Stimulated activated memory B cell treated with anti-CD40 and anti-IgM and Interleukin-4, amounts not matched to agents 10 μg/mL and 1 μg/mL and 100 μg/mL, for 72 hours (primary cell): ENCODE results near the gene EXOC4.

Experiments used
- ATAC-seq: fragments of 150-1000 bp; cut with Tn5 transposase; 2 replicates; pipeline ENCODE4 v1.10.0; 2021
- H3K27ac Mint-ChIP-seq: one replicate; pipeline ENCODE4 v1.8.0; 2022; ENCODE audit warnings: mild to moderate bottlenecking, mixed read lengths
- H3K27me3 Mint-ChIP-seq: one replicate; pipeline ENCODE4 v1.8.0; 2022; ENCODE audit warnings: mixed read lengths
- H3K36me3 Mint-ChIP-seq: one replicate; pipeline ENCODE4 v1.8.0; 2022; ENCODE audit warnings: mixed read lengths
- H3K4me1 Mint-ChIP-seq: one replicate; pipeline ENCODE4 v1.8.0; 2022; ENCODE audit warnings: mixed read lengths
- H3K4me3 Mint-ChIP-seq: one replicate; pipeline ENCODE4 v1.8.0; 2022; ENCODE audit warnings: mild to moderate bottlenecking, moderate library complexity, mixed read lengths
- H3K9me3 Mint-ChIP-seq: one replicate; pipeline ENCODE4 v1.8.0; 2022; ENCODE audit warnings: mixed read lengths

The EXOC4 gene

GRCh38 chr7:133547981-133548380 is 295.1 kb downstream of the EXOC4 start:
- Mint-ChIP-seq H3K27ac (no peak overlapping the region), H3K27me3 (no peaks in the 10 kb centered on the region), H3K4me1 (peaks cover 4% of the 10 kb centered on the region), H3K9me3 (no peaks in the 10 kb centered on the region), H3K36me3 (peaks cover 8% of the 10 kb centered on the region), H3K4me3 (no peak overlapping the region)
- no peak for ATAC-seq

GRCh38 chr7:133549633-133550032 is 296.8 kb downstream of the EXOC4 start:
- Mint-ChIP-seq H3K27me3 (no peaks in the 10 kb centered on the region), H3K4me1 (peaks cover 4% of the 10 kb centered on the region), H3K4me3 (no peak overlapping the region), H3K27ac (no peak overlapping the region), H3K36me3 (peaks cover 8% of the 10 kb centered on the region), H3K9me3 (no peaks in the 10 kb centered on the region)
- no peak for ATAC-seq

- H3K9me3 Mint-ChIP-seq: no peaks in the 10 kb centered on the region
- peaks cover 4% of the 10 kb centered on the region for H3K4me1 Mint-ChIP-seq
- no peak for ATAC-seq
- no peak overlapping the region for H3K27ac Mint-ChIP-seq
- no peaks in the 10 kb centered on the region for H3K27me3 Mint-ChIP-seq
- H3K4me3 Mint-ChIP-seq: no peak overlapping the region
- H3K36me3 Mint-ChIP-seq: peaks cover 8% of the 10 kb centered on the region
Measured at GRCh38 chr7:133550145-133550544, 297.3 kb downstream of the EXOC4 start.

- Mint-ChIP-seq H3K4me3 (no peak overlapping the region), H3K27ac (no peak overlapping the region), H3K27me3 (no peaks in the 10 kb centered on the region), H3K9me3 (no peaks in the 10 kb centered on the region), H3K36me3 (peaks cover 8% of the 10 kb centered on the region), H3K4me1 (peaks cover 4% of the 10 kb centered on the region)
- ATAC-seq: no peak
Measured at GRCh38 chr7:133550811-133551210, 297.9 kb downstream of the EXOC4 start.

- Mint-ChIP-seq H3K36me3 (peaks cover 8% of the 10 kb centered on the region), H3K27me3 (no peaks in the 10 kb centered on the region), H3K27ac (no peak overlapping the region), H3K4me1 (peaks cover 4% of the 10 kb centered on the region), H3K9me3 (no peaks in the 10 kb centered on the region), H3K4me3 (no peak overlapping the region)
- ATAC-seq: no peak
Measured at GRCh38 chr7:133551466-133551865, 298.6 kb downstream of the EXOC4 start.

DNA sequence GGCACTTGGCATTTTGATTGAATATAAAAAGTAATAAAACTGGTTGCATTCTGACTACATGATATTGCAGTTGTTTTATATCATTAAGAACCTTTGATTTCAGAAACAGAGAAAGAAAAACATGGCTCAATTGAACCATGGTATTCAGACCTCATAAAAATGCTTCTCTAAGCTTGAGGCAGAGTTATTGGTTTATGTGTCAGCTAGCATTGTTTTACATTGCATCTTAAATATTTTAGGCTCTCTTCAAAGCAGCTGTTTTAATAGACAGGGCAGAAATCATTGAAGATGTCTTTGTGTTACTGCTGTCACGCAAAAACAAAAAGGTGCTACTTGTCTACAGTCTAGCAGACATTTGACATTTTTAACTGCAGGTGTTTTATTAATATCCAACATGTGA is 299.2 kb downstream of the EXOC4 start:
- Mint-ChIP-seq H3K4me1 (peaks cover 4% of the 10 kb centered on the region), H3K36me3 (peaks cover 8% of the 10 kb centered on the region), H3K27me3 (no peaks in the 10 kb centered on the region), H3K4me3 (no peak overlapping the region), H3K9me3 (no peaks in the 10 kb centered on the region), H3K27ac (no peak overlapping the region)
- ATAC-seq: no peak

GRCh38 chr7:133554330-133554729 is 301.5 kb downstream of the EXOC4 start:
- H3K9me3 Mint-ChIP-seq: no peaks in the 10 kb centered on the region
- ATAC-seq: no peak

DNA sequence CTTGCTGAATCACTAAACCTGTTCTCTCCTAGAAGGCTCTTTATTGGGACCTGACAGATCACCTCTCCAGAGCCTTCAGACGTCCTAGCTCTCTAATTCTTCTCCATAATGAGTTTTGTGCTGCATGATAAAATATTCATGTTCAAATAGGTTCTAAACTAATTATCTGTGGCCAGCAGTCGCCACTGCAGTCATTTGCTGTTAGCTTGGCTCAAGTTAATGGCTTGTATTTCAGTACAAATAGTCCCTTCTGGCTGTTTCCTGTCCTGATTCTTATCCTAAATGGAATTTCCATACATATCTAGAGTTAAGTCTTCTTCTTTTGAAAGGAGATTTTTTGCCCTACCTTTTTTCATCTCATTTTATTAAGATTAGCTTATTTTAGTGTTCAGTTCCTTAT is 303.2 kb downstream of the EXOC4 start:
- Mint-ChIP-seq H3K27ac (no peak overlapping the region), H3K36me3 (peaks cover 5% of the 10 kb centered on the region), H3K4me1 (peaks cover 4% of the 10 kb centered on the region), H3K27me3 (no peaks in the 10 kb centered on the region), H3K9me3 (no peaks in the 10 kb centered on the region), H3K4me3 (no peak overlapping the region)
- ATAC-seq: no peak

More at GRCh38 chr7:133554330-133554729, 301.5 kb downstream of the EXOC4 start:
- Mint-ChIP-seq H3K4me1 (peaks cover 4% of the 10 kb centered on the region), H3K36me3 (no peaks in the 10 kb centered on the region), H3K27me3 (no peaks in the 10 kb centered on the region), H3K27ac (no peak overlapping the region), H3K4me3 (no peak overlapping the region)

DNA sequence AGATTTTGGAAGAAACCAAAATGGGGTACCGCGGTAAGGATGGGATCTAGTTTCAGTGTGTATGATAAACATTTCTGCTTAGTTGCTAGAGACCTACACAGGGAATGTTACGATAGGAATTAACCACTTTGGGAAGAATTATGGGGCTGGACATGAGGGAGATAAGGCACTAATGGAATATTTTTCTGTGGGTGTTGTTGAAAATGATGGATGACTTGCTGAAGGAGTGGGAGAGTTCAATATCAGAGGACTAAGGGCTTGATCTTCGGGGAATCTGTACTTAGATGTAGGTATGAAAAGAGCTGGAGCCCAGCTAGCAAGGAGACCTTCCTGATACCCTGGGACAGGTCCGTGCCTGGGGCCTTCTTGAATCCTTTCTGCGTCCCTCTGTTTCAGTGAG is 303.7 kb downstream of the EXOC4 start:
- peaks cover 1% of the 10 kb centered on the region for H3K4me1 Mint-ChIP-seq
- ATAC-seq: no peak
- no peak overlapping the region for H3K4me3 Mint-ChIP-seq
- no peaks in the 10 kb centered on the region for H3K27me3 Mint-ChIP-seq
- H3K36me3 Mint-ChIP-seq: peaks cover 8% of the 10 kb centered on the region
- no peak overlapping the region for H3K27ac Mint-ChIP-seq
- H3K9me3 Mint-ChIP-seq: no peaks in the 10 kb centered on the region

DNA sequence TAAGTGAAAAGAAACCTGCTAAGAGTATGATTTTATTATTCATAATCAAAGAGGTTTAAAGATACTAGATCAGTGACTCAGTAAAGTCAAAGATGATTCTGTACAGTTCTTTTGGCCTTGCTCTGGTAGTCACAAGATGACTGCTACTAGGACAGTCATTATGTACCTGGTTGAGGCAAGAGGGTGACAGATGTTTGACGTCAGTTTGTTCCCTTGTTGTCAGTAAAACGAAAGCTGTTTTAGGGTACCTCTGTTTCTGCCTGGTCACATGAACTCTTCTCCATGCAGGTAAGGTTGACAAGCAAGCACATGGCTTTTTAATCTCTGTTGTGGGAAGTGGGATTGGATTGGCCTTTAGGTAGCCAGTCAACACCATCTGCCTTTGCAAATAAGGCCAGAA is 308.0 kb downstream of the EXOC4 start:
- no peak for ATAC-seq
- Mint-ChIP-seq H3K27ac (no peak overlapping the region), H3K4me3 (no peak overlapping the region), H3K36me3 (peaks cover 33% of the 10 kb centered on the region), H3K4me1 (no peaks in the 10 kb centered on the region), H3K9me3 (no peaks in the 10 kb centered on the region), H3K27me3 (no peaks in the 10 kb centered on the region)

GRCh38 chr7:133561396-133561795 is 308.5 kb downstream of the EXOC4 start:
- no peak overlapping the region for H3K27ac Mint-ChIP-seq
- H3K36me3 Mint-ChIP-seq: peaks cover 33% of the 10 kb centered on the region
- no peak for ATAC-seq

GRCh38 chr7:133562621-133563020 is 309.7 kb downstream of the EXOC4 start:
- Mint-ChIP-seq H3K4me1 (no peaks in the 10 kb centered on the region), H3K36me3 (peaks cover 33% of the 10 kb centered on the region), H3K9me3 (no peaks in the 10 kb centered on the region), H3K27me3 (no peaks in the 10 kb centered on the region), H3K4me3 (no peak overlapping the region), H3K27ac (no peak overlapping the region)
- ATAC-seq: no peak

More at GRCh38 chr7:133561396-133561795, 308.5 kb downstream of the EXOC4 start:
- no peaks in the 10 kb centered on the region for H3K4me1 Mint-ChIP-seq
- no peaks in the 10 kb centered on the region for H3K9me3 Mint-ChIP-seq
- H3K27me3 Mint-ChIP-seq: no peaks in the 10 kb centered on the region
- H3K4me3 Mint-ChIP-seq: no peak overlapping the region

DNA sequence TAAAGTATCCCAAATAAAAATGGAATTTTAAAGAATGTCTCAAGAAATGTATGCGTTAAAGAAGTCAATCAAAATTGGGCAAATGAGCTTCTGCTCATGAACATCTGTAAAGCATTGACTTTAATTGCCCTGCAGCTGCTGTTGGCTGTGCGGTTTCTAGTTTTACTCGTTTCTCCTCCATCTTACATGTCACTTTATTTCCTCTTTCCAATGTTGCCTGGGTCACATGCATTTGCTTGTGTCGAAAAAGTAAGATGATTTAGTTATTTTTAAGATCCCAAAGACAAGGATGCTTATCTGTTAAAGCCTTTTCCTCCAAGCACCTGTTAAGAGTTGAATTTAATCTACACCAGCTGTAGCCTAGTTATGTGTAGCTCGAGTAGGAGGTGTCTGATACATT is 310.4 kb downstream of the EXOC4 start:
- no peak overlapping the region for H3K4me3 Mint-ChIP-seq
- no peaks in the 10 kb centered on the region for H3K9me3 Mint-ChIP-seq
- H3K36me3 Mint-ChIP-seq: peaks cover 33% of the 10 kb centered on the region
- H3K27ac Mint-ChIP-seq: no peak overlapping the region
- ATAC-seq: no peak
- H3K27me3 Mint-ChIP-seq: no peaks in the 10 kb centered on the region
- H3K4me1 Mint-ChIP-seq: no peaks in the 10 kb centered on the region

- Mint-ChIP-seq H3K27me3 (no peaks in the 10 kb centered on the region), H3K36me3 (peaks cover 31% of the 10 kb centered on the region), H3K27ac (no peak overlapping the region), H3K9me3 (no peaks in the 10 kb centered on the region), H3K4me1 (no peaks in the 10 kb centered on the region), H3K4me3 (no peak overlapping the region)
- no peak for ATAC-seq
Measured at GRCh38 chr7:133564484-133564883, 311.6 kb downstream of the EXOC4 start.

DNA sequence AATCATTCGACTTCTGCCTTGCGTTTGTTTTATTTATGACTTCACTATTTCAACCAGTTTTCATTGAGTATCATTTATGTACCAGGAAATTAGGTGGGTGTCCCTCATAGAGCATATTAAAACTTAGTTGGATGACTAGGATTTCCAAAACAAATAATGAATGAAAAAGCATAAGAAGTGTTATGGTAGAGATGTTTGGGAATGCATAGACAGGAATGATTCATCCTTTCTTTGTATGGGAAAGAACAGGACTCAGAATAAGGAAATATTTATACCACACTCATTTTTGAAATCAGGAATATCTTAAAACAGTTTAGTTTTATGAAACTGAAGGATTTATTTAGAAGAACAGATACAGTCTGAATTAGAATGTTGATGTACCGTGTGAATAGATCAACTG is 315.7 kb downstream of the EXOC4 start:
- Mint-ChIP-seq H3K4me3 (no peak overlapping the region), H3K9me3 (no peaks in the 10 kb centered on the region), H3K36me3 (peaks cover 13% of the 10 kb centered on the region), H3K27ac (no peak overlapping the region), H3K4me1 (no peaks in the 10 kb centered on the region), H3K27me3 (no peaks in the 10 kb centered on the region)
- ATAC-seq: no peak

- Mint-ChIP-seq H3K27ac (no peak overlapping the region), H3K4me3 (no peak overlapping the region), H3K36me3 (no peaks in the 10 kb centered on the region), H3K27me3 (no peaks in the 10 kb centered on the region), H3K4me1 (no peaks in the 10 kb centered on the region), H3K9me3 (no peaks in the 10 kb centered on the region)
- ATAC-seq: no peak
Measured at GRCh38 chr7:133570321-133570720, 317.4 kb downstream of the EXOC4 start.

GRCh38 chr7:133571076-133571475 is 318.2 kb downstream of the EXOC4 start:
- ATAC-seq: no peak
- H3K4me1 Mint-ChIP-seq: no peaks in the 10 kb centered on the region
- no peak overlapping the region for H3K27ac Mint-ChIP-seq
- no peak overlapping the region for H3K4me3 Mint-ChIP-seq
- no peaks in the 10 kb centered on the region for H3K9me3 Mint-ChIP-seq
- H3K36me3 Mint-ChIP-seq: peaks cover 2% of the 10 kb centered on the region
- H3K27me3 Mint-ChIP-seq: no peaks in the 10 kb centered on the region
